SU-DHL-6 (cell line): Measurements from ENCODE around the gene SPATA1.

Experiments
- H2AFZ ChIP-seq: fragments of 200-600 bp; sonication (generic); 2 replicates; pipeline ENCODE4 v1.6.1; 2014; ENCODE audit warnings: low read depth, mild to moderate bottlenecking, moderate library complexity, mixed read lengths, antibody characterized with exemption, low read length; ENCODE audit not compliant: severe bottlenecking
- H3F3A ChIP-seq: fragments of 200-600 bp; shearing (Covaris generic); 2 replicates; pipeline ENCODE4 v1.6.0; 2016; ENCODE audit warnings: antibody characterized with exemption, mild to moderate bottlenecking; ENCODE audit not compliant: insufficient read depth
- H3K27ac ChIP-seq: fragments of 200-600 bp; sonication (generic); 2 replicates; pipeline ENCODE4 v1.5.1; 2016; ENCODE audit warnings: low read depth, mild to moderate bottlenecking, low read length, moderate library complexity, mixed read lengths
- H3K27me3 ChIP-seq: fragments of 200-600 bp; sonication (generic), shearing (Covaris generic); 2 replicates; pipeline ENCODE4 v1.6.0; 2014; ENCODE audit warnings: mild to moderate bottlenecking, low read length
- H3K36me3 ChIP-seq: fragments of 200-600 bp; sonication (generic); 2 replicates; pipeline ENCODE4 v1.6.1; 2014; ENCODE audit warnings: mild to moderate bottlenecking, low read length, mixed read lengths
- H3K4me2 ChIP-seq: fragments of 300-600, 200-600 bp; shearing (Covaris generic), sonication (generic); 2 replicates; pipeline ENCODE4 v1.6.0; 2014; ENCODE audit warnings: low read length, low read depth, mild to moderate bottlenecking; ENCODE audit not compliant: poor library complexity, severe bottlenecking
- H3K4me3 ChIP-seq: fragments of 200-600 bp; sonication (generic); 2 replicates; pipeline ENCODE4 v1.5.1; 2014; ENCODE audit warnings: antibody characterized with exemption, low read length, mild to moderate bottlenecking, mixed read lengths; ENCODE audit not compliant: insufficient read depth, poor library complexity, severe bottlenecking
- H3K79me2 ChIP-seq: fragments of 200-600 bp; sonication (generic); 2 replicates; pipeline ENCODE4 v1.6.1; 2014; ENCODE audit warnings: mild to moderate bottlenecking, low read length, moderate library complexity; ENCODE audit not compliant: insufficient read depth
- H3K9ac ChIP-seq: fragments of 200-600 bp; sonication (generic); 2 replicates; pipeline ENCODE4 v1.7.0; 2014; ENCODE audit warnings: mild to moderate bottlenecking, low read length
- H3K9me2 ChIP-seq: fragments of 200-600 bp; sonication (generic); replicated peaks from 2 replicates; pipeline ENCODE4 v1.6.1; 2014; ENCODE audit warnings: low read length; ENCODE audit not compliant: insufficient read depth
- H3K9me3 ChIP-seq: fragments of 200-600 bp; sonication (generic); 2 replicates; pipeline ENCODE4 v1.6.1; 2014; ENCODE audit warnings: low read length, mixed read lengths; ENCODE audit not compliant: insufficient read depth
- H4K20me1 ChIP-seq: fragments of 200-600 bp; sonication (generic); 2 replicates; pipeline ENCODE4 v1.6.1; 2014; ENCODE audit warnings: low read depth, mild to moderate bottlenecking, antibody characterized with exemption, low read length, moderate library complexity, mixed read lengths
- EZH2phosphoT487 ChIP-seq: fragments of 200-600 bp; sonication (generic), shearing (Covaris generic); conservative IDR thresholded peaks from 2 replicates; pipeline ENCODE4 v1.6.1; 2018; ENCODE audit warnings: mild to moderate bottlenecking, antibody characterized with exemption, low read length, moderate library complexity, mixed read lengths
- TF ChIP-seq, protein P1 (sequence below): fragments of 200-600 bp; sonication (generic); IDR thresholded peaks from one replicate; pipeline ENCODE4 v1.5.1; 2017; ENCODE audit warnings: antibody characterized with exemption, mild to moderate bottlenecking, low read length, moderate library complexity; ENCODE audit not compliant: insufficient read depth, poor library complexity, severe bottlenecking

The SPATA1 gene, protein sequence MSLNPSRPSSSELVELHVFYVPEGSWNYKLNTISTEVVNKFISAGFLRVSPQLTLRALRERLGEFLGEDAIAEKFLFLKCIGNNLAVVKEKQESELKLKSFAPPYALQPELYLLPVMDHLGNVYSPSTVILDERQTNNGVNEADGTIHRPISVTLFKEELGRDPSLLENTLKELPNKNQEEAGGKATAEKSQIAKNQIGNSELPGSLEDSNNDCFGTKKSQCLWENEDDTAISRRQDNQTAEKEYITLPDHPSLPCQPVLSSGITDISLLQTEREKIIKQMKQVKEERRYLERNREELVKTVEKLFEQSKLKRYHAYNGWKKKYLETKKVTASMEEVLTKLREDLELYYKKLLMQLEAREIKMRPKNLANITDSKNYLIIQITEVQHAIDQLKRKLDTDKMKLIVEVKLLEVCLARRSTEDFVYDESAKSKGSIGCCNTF

DNA sequence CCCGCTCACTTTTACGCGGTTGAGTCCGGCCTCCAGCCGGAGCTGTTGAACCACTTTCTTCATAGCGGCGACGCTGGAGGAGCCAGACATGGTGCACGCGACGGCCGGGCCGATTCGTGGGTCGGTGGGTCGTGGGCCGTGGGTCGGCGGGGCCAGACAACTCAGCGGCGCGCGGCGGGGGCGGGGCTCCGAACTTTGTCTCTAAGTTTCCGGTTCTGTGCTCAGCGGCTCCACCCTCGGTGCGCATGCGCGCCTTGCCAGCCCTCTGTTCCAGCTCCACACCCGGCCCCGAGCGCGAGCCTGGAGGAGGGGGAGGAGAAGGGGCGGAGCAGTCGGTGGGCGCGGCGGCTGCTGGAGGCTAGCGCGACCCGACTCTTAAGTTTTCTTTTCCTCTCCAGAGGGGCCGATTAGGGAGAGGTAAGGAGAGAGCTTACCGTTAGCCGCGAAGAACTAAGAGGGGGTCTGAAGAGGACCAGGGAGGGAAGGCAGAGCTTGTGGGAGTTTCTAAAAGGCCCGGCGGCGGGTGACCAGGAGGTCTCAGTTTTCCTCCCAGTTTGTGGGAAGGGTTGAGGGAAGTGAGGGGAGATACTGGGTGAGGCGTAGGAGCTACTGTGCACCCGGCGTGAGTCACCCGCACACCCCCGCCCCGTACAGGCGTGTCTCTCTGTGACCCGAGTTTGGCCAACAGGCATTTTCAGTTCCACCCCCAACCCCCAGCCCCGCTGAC lies at the start of gene SPATA1, which contains the start of gene GNG5:
SPATA1 (plus strand) TSS at position 385 of the 727 bp plus-strand sequence. CDS start 9,974 bp downstream, outside the sequence.
GNG5 (minus strand) TSS at position 580 of the 727 bp plus-strand sequence; CDS start at position 90, 490 bp downstream.
- Histone ChIP-seq H2AFZ (peak within 1 kb of the TSS; percentile 88), H4K20me1 (peaks cover 12% of the 10 kb centered on the region; the same call in 1 of the 2 replicates), H3K4me2 (peak within 1 kb of the TSS; percentile 82), H3F3A (peaks cover 12% of the 10 kb centered on the region; the same call in 1 of the 2 replicates), H3K9me2 (no peaks in the 10 kb centered on the region), H3K4me3 (peak within 1 kb of the TSS; percentile 85), H3K27ac (peak within 1 kb of the TSS; percentile 79), H3K9me3 (no peaks in the 10 kb centered on the region), H3K9ac (peak within 1 kb of the TSS; percentile 69), H3K36me3 (peaks cover 5% of the 10 kb centered on the region; the same call in 1 of the 2 replicates), H3K27me3 (no peaks in the 10 kb centered on the region), H3K79me2 (peaks cover 45% of the 10 kb centered on the region)
- TF ChIP-seq EZH2phosphoT487 = no peak
- TF ChIP-seq, protein P1, sequence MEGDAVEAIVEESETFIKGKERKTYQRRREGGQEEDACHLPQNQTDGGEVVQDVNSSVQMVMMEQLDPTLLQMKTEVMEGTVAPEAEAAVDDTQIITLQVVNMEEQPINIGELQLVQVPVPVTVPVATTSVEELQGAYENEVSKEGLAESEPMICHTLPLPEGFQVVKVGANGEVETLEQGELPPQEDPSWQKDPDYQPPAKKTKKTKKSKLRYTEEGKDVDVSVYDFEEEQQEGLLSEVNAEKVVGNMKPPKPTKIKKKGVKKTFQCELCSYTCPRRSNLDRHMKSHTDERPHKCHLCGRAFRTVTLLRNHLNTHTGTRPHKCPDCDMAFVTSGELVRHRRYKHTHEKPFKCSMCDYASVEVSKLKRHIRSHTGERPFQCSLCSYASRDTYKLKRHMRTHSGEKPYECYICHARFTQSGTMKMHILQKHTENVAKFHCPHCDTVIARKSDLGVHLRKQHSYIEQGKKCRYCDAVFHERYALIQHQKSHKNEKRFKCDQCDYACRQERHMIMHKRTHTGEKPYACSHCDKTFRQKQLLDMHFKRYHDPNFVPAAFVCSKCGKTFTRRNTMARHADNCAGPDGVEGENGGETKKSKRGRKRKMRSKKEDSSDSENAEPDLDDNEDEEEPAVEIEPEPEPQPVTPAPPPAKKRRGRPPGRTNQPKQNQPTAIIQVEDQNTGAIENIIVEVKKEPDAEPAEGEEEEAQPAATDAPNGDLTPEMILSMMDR = no peak

DNA sequence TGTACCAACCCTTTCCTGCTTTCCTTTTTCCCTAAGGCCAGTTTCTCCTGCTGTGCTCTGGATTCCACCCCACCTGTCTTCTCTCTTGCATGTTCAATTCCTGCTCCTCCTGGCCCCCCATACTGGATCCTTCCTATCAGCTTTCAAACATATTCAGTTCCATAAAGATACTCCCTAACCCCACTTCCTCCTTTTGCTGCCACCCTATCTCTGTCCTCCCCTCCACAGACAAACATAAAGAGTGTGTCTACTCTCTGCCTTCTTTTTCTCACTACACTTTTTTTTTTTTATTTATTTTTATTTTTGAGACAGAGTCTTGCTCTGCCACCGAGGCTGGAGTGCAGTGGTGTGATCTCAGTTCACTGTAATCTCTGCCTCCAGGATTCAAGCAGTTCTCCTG lies 44.1 kb upstream of the SPATA1 start:
- no peak overlapping the region for H2AFZ ChIP-seq
- H3K9me3 ChIP-seq = no peaks in the 10 kb centered on the region
- H3K9ac ChIP-seq = no peak overlapping the region
- no peaks in the 10 kb centered on the region for H3K9me2 ChIP-seq
- no peaks in the 10 kb centered on the region for H3K27me3 ChIP-seq
- no peak overlapping the region for H3K4me2 ChIP-seq
- H3F3A ChIP-seq = no peaks in the 10 kb centered on the region
- H4K20me1 ChIP-seq = no peaks in the 10 kb centered on the region
- no peaks in the 10 kb centered on the region for H3K79me2 ChIP-seq
- H3K4me3 ChIP-seq = no peak overlapping the region
- TF ChIP-seq, protein P1 = no peak
- TF ChIP-seq EZH2phosphoT487 = no peak
- no peaks in the 10 kb centered on the region for H3K36me3 ChIP-seq
- H3K27ac ChIP-seq = no peak overlapping the region

- no peaks in the 10 kb centered on the region for H3K27me3 ChIP-seq
These were observed 38.9 kb upstream of the SPATA1 start for GRCh38 chr1:84467298-84467697.

More at GRCh38 chr1:84467298-84467697, 38.9 kb upstream of the SPATA1 start:
- H3F3A ChIP-seq = no peaks in the 10 kb centered on the region
- H3K9me2 ChIP-seq = no peaks in the 10 kb centered on the region
- no peaks in the 10 kb centered on the region for H3K79me2 ChIP-seq
- H3K36me3 ChIP-seq = no peaks in the 10 kb centered on the region
- no peak overlapping the region for H2AFZ ChIP-seq
- no peak overlapping the region for H3K27ac ChIP-seq
- H4K20me1 ChIP-seq = no peaks in the 10 kb centered on the region
- no peak overlapping the region for H3K4me2 ChIP-seq
- no peak overlapping the region for H3K9ac ChIP-seq
- TF ChIP-seq, protein P1 = no peak
- TF ChIP-seq EZH2phosphoT487 = no peak
- no peak overlapping the region for H3K4me3 ChIP-seq
- H3K9me3 ChIP-seq = no peaks in the 10 kb centered on the region
